Left kidney (tissue), 8 donors: Measurements from ENCODE around the gene BPIFB3. TPM values are rescaled to one million over a fixed set of nuclear protein-coding genes. Genes with fewer than 3 reads are reported as not detected.

Source experiments
- DNase-seq: peaks from one replicate; pipeline ENCODE4 v3.0.0-alpha.2; 2013
- long read RNA-seq, 8 donors: transcript quantifications; one replicate each; lab custom pipeline, GENCODE V29; 2026
- polyA plus RNA-seq: library from polyadenylated mRNA; unstranded; fragments of 120-200 nt; gene quantifications from one replicate; pipeline ENCODE4 v1.2.1, GENCODE V29; 2013; ENCODE audit not compliant: insufficient read length

The BPIFB3 gene, protein sequence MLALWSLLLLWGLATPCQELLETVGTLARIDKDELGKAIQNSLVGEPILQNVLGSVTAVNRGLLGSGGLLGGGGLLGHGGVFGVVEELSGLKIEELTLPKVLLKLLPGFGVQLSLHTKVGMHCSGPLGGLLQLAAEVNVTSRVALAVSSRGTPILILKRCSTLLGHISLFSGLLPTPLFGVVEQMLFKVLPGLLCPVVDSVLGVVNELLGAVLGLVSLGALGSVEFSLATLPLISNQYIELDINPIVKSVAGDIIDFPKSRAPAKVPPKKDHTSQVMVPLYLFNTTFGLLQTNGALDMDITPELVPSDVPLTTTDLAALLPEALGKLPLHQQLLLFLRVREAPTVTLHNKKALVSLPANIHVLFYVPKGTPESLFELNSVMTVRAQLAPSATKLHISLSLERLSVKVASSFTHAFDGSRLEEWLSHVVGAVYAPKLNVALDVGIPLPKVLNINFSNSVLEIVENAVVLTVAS
- not detected for polyA plus RNA-seq
- long read RNA-seq, donor 1, result 0 reads
- long read RNA-seq, donor 2, result 0 reads
- long read RNA-seq, donor 3, result 0 reads
- long read RNA-seq, donor 4, result 0 reads
- long read RNA-seq, donor 5, result 0 reads
- long read RNA-seq, donor 6, result 0 reads
- long read RNA-seq, donor 7, result 0 reads
- long read RNA-seq, donor 8, result 0 reads

DNA sequence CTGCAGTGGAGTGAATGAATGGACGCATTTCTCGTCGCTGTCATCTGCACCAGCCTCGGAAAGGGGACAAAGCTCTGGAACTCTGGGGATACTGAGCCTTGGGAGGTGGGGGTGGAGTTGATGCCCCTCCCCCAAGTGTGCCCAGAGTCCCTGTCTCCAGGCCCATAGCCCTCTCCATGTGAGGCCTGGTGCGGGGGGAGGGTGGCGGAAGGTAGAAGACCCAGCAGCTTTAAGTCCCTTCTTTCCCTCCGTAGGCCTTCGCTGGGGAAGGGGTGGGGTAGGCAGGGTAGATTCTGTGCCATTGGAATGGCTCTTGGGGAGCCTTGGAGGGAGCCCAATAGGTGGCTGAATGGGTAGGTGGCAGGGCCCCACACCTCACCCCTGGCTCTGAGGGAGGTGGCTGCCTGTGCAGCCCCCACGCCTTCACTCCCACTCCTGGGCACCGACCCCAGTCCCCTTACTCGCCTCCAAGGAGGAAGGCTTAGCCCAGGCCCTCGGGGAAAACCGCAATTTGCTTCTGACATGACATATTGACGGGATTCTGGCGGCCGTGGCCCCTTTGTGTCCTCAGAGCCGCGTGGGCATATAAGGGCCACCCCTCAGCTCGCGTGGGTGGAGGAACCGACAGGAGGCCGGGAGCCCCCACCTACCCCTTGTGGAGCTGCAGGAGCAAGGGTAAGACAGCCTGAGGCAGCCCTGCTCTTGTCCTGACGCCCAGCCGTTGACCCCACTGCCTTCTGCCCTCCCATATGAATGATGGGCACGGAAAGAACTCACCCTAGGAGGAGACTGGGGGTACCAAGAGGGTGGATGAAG lies at the start of gene BPIFB3:
BPIFB3 (plus strand) TSS at position 613 of the 816 bp plus-strand sequence. CDS start 1,533 bp downstream, outside the sequence.
- DNase-seq, result no peak

DNA sequence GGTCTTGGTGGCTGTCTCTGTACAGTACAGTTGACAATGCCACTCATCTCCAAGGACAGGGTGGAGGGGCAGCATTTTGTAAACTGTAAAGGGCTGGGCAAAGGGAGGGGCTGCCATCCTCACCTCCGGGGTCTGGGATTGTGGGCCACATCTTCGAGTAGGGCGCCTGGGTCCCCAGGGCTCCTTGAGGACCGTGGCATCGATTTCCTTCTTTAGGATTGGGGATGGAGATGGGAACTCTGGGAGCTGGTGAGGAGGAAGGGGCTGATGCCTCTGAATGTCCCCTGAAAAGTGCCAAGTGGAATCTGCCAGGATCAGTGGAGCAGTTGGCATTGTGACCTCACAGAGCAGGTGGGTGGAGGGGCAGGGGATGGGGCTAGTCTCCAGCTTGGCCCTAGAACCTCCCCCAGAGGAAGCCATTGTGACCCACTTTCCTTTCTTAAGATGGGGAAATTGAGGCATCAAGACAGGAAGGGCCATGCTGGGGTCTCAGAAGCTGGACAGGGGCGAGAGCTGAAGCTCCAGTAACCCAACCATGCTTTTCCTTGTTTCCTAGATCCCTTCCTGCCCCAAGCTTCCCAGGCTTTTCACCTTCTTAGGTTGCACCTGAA lies 49.5 kb upstream of the BPIFB3 start, which contains the start of gene SUN5:
SUN5 (minus strand) TSS at position 293 of the 611 bp plus-strand sequence; CDS start at position 200, 93 bp downstream.
- no peak for DNase-seq

DNA sequence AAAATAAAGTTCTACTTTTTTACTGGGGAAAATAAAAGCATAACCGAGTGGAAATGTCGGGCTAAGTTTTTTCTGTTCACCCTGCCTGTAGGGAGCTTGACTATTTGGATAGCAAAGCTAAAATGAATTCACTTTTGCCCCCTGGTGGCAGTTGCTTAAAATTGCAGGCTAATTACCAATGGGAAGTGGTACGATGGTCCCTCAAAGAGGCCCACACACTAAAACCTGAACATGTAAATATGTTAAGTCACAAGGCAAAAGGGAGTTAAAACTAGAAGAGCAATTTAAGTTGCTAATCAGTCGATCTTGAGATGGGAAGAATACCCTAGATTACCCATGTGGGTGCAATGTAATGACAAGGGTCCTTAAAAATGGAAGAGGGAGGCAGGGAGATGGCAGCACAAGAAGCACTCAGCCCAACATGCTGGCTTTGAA lies 48.6 kb upstream of the BPIFB3 start:
- DNase-seq, result no peak

- no peak for DNase-seq
Observed at GRCh38 chr20:33005908-33006775, 47.6 kb upstream of the BPIFB3 start.

- no peak for DNase-seq
Observed at GRCh38 chr20:33006776-33007375, 46.8 kb upstream of the BPIFB3 start.

- no peak for DNase-seq
Observed at GRCh38 chr20:33007376-33008335, 46.0 kb upstream of the BPIFB3 start, which contains the start of gene BPIFB2. BPIFB2 (plus strand) TSS chr20:33007704; CDS start chr20:33008575, 871 bp downstream.

DNA sequence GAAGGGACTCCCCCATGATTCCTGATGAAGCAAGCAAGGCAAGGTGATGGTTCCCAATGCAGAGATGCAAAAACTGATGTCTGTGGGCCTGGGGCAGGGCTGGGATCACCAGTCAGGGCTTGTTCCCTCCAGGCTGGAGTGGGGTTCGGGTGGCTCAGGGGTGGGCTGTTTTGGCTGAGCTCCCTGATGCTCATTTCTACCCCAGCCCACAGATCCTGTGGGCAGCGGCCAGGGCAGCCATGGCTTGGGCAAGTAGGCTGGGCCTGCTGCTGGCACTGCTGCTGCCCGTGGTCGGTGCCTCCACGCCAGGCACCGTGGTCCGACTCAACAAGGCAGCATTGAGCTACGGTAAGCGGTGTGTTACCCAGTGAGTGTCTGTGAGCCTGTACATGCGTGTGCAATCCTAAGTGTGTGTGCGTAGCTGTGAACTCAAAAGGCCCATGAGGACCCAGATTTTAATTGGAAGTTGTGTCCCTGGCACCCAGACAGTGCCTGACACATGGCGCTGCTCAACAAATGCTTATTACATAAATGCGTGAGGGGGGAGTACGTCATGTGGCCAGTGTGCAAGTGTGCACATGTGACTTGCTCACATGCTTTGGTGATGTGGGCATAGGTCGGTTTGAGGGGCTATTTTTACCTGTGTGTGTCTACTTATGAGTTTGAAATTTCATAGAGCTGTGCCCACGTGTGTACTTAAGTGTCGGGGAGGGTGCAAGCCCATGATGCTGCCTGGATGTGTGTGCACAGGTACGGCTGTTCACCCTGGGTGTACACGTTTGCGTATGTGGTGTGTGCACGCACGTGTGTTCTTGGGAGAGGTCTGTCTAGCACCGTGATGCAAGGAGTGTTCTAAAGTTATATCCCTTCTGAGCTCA lies 45.1 kb upstream of the BPIFB3 start:
- no peak for DNase-seq

GRCh38 chr20:33009214-33010132 lies 44.2 kb upstream of the BPIFB3 start:
- DNase-seq, result peak; percentile 18

- DNase-seq, result no peak
Observed at GRCh38 chr20:33010133-33010504, 43.6 kb upstream of the BPIFB3 start.

DNA sequence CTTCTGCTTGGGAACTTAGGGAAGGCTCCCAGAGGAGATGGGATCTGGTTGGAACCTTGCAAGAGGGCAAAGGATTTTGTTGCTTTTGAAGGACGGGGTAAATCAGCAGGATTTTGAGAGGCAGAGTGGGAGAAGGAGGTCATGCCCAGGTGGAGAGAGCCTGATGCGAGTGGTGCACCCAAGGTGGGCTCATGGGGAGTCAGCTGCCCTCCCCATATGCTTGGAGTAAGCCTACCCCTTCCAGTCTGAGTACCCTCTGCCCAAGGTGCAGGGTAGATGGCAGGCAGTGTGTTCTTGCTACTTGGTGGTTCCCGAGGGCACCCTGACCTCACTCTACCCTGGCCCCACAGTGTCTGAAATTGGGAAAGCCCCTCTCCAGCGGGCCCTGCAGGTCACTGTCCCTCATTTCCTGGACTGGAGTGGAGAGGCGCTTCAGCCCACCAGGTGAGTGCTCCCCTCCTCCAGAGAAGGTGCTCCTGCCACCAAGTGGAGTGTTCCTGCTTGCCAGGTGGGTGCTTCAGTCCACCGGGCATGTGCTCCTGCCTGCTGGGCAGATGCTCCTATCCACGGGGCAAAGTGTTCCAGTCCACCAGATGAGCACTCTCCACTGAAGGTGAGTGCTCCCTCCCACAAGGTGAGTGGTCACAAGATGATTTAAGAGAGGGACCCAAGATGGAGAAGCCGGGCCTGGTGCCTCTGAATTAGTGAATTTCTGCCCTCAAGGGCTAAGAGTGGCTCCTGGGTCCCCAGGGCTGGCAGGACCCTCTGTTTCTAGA lies 42.8 kb upstream of the BPIFB3 start:
- no peak for DNase-seq

- DNase-seq, result no peak
Observed at GRCh38 chr20:33012327-33013189, 41.1 kb upstream of the BPIFB3 start.

DNA sequence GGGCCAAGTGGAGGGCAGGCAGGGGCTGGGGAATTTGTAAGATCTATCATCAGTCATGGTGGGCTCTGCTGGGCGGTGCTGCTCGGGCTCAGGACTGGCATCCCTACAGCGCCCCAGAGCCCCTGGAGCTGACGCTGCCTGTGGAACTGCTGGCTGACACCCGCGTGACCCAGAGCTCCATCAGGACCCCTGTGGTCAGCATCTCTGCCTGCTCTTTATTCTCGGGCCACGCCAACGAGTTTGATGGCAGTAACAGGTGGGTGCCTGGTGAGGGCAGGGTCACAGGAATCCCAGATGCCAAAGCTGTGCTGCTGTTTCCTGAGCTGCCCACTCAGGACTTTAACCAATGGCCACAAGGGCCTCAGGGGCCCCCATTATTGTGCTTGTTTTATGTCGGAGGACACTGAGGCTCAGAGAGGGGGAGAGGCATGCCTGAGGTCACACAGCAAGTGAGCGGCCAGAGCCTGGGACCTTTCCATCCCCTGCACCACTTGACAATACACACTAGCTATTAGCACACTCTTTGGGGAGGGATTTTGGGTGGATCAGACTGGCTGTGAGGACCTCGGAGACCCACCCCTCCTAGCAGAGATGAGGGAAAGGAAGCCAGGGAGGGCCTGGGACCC lies 39.9 kb upstream of the BPIFB3 start:
- no peak for DNase-seq

- DNase-seq, result no peak
Observed at GRCh38 chr20:33014336-33015113, 39.2 kb upstream of the BPIFB3 start.

GRCh38 chr20:33015114-33015484 lies 38.6 kb upstream of the BPIFB3 start:
- no peak for DNase-seq
